GM18873 (cell line): Measurements from ENCODE around the gene MFAP4.

ENCODE experiments used
- ATAC-seq: cut with Tn5 transposase; IDR thresholded peaks from one replicate; pipeline ENCODE4 v1.9.1; 2021; ENCODE audit warnings: mild to moderate bottlenecking, moderate library complexity, moderate number of reproducible peaks; ENCODE audit not compliant: unreplicated experiment, low FRiP score

The MFAP4 gene

GRCh38 chr17:19410875-19411620 is 24.1 kb upstream of the MFAP4 start, which contains the start of gene RNF112:
Gene RNF112 (plus strand): TSS chr17:19411232. CDS start chr17:19411409, 177 bp downstream.
- ATAC-seq = no peak

GRCh38 chr17:19410091-19410490 is 23.1 kb upstream of the MFAP4 start:
- no peak for ATAC-seq

- ATAC-seq = no peak
These were observed 22.5 kb upstream of the MFAP4 start for GRCh38 chr17:19409509-19409908.

- ATAC-seq = no peak
These were observed 22.1 kb upstream of the MFAP4 start for GRCh38 chr17:19409066-19409465.

- no peak for ATAC-seq
These were observed 21.3 kb upstream of the MFAP4 start for GRCh38 chr17:19408346-19408710.

- no peak for ATAC-seq
These were observed 20.8 kb upstream of the MFAP4 start for GRCh38 chr17:19407601-19408345.

GRCh38 chr17:19405114-19405513 is 18.1 kb upstream of the MFAP4 start:
- ATAC-seq = no peak

GRCh38 chr17:19404264-19404663 is 17.3 kb upstream of the MFAP4 start:
- no peak for ATAC-seq

- no peak for ATAC-seq
These were observed 16.0 kb upstream of the MFAP4 start for GRCh38 chr17:19403021-19403420.

GRCh38 chr17:19402171-19402570 is 15.2 kb upstream of the MFAP4 start:
- no peak for ATAC-seq

GRCh38 chr17:19401321-19402010 is 14.5 kb upstream of the MFAP4 start:
- ATAC-seq = no peak

- no peak for ATAC-seq
These were observed 12.9 kb upstream of the MFAP4 start for GRCh38 chr17:19399750-19400450.

- no peak for ATAC-seq
These were observed 11.6 kb upstream of the MFAP4 start for GRCh38 chr17:19398301-19399181.

- no peak for ATAC-seq
These were observed 10.6 kb upstream of the MFAP4 start for GRCh38 chr17:19397556-19398041.

- ATAC-seq = no peak
These were observed 5.3 kb upstream of the MFAP4 start for GRCh38 chr17:19392303-19392702.

GRCh38 chr17:19391432-19391831 is 4.4 kb upstream of the MFAP4 start:
- no peak for ATAC-seq

GRCh38 chr17:19390951-19391350 is 4.0 kb upstream of the MFAP4 start:
- ATAC-seq = no peak

- no peak for ATAC-seq
These were observed 2.1 kb upstream of the MFAP4 start for GRCh38 chr17:19388791-19389785.
